Bronchial epithelial cell (primary cell): ENCODE results near the gene GLRX2. TPM values are rescaled to one million over a fixed set of nuclear protein-coding genes. Genes with fewer than 3 reads are reported as not detected.
A peak's percentile ranks its signal among the peaks of the same experiment; 100 is the strongest.

Source experiments
- DNase-seq: peaks from one replicate; pipeline ENCODE4 v3.0.0-alpha.2; 2010; ENCODE audit warnings: low read depth
- FAIRE-seq: peaks from 2 replicates; lab custom pipeline; 2011; peaks lifted over from hg19 to GRCh38; lab: Jason Lieb, UNC
- H3K27me3 ChIP-seq: 2 replicates; pipeline ENCODE4 v1.5.1; 2011; ENCODE audit warnings: low read length; ENCODE audit not compliant: control insufficient read depth, insufficient read depth
- H3K36me3 ChIP-seq: 2 replicates; pipeline ENCODE4 v1.5.1; 2011; ENCODE audit warnings: low read length; ENCODE audit not compliant: control insufficient read depth, insufficient read depth
- H3K4me3 ChIP-seq: 2 replicates; pipeline ENCODE4 v1.5.1; 2011; ENCODE audit warnings: mild to moderate bottlenecking, low read depth, low read length, control low read depth
- total RNA-seq: library from RNA; depleted of rRNA; stranded (reverse); fragments of >200 nt; gene quantifications from 2 replicates; pipeline ENCODE4 v1.2.1, GENCODE V29; 2014
- TF ChIP-seq, protein P1 (sequence below): IDR thresholded peaks from 2 replicates; pipeline ENCODE4 v1.5.1; 2011; ENCODE audit warnings: mild to moderate bottlenecking, moderate library complexity, low read length, control low read depth, inconsistent platforms; ENCODE audit not compliant: insufficient read depth, severe bottlenecking

GLRX2 gene
- total RNA-seq, 1 donor from 2014 or later, result 5.0 TPM

DNA sequence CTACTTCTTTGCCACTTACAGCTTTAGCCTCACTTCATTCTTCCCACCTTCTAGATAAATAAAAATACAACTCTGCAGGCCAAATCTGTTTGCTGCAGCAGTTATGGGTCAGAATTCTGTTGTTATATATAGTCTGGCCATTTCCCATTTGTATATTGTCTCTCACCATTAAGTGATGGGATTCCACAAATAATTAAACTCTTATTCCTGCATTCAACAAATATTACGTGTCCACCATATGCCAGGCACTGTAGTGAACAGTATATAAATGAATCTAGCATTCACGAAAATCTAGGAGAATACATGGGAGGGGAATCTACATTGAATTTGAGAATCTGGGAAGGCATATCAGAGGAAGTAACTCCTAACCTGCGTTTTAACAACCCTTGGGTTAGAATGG, 5.7 kb upstream of the GLRX2 start:
- H3K27me3 ChIP-seq, result no peaks in the 10 kb centered on the region
- no peaks in the 10 kb centered on the region for H3K36me3 ChIP-seq
- H3K4me3 ChIP-seq, result no peak overlapping the region
- TF ChIP-seq, protein P1, sequence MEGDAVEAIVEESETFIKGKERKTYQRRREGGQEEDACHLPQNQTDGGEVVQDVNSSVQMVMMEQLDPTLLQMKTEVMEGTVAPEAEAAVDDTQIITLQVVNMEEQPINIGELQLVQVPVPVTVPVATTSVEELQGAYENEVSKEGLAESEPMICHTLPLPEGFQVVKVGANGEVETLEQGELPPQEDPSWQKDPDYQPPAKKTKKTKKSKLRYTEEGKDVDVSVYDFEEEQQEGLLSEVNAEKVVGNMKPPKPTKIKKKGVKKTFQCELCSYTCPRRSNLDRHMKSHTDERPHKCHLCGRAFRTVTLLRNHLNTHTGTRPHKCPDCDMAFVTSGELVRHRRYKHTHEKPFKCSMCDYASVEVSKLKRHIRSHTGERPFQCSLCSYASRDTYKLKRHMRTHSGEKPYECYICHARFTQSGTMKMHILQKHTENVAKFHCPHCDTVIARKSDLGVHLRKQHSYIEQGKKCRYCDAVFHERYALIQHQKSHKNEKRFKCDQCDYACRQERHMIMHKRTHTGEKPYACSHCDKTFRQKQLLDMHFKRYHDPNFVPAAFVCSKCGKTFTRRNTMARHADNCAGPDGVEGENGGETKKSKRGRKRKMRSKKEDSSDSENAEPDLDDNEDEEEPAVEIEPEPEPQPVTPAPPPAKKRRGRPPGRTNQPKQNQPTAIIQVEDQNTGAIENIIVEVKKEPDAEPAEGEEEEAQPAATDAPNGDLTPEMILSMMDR, result no peak
- DNase-seq (no peak), FAIRE-seq (no peak)

DNA sequence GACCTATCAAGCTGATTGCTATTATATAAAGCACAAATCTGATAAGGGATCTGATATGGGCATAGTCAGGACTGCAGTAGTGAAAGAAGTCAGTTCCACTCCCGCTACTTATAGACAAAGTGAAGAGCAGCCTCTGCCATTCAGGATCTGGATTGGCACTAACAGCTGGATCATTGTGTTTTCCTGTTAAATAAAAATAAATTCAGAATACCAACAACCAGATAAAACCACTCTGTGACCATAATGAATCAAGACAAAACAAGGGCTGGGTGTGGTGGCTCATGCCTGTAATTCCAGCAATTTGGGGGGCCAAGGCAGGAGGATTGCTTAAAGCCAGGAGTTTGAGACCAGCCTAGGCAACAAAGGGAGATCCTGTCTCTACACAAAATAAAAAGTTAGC, 5.0 kb upstream of the GLRX2 start:
- H3K27me3 ChIP-seq, result no peaks in the 10 kb centered on the region
- no peaks in the 10 kb centered on the region for H3K36me3 ChIP-seq
- DNase-seq (no peak), FAIRE-seq (no peak)
- no peak overlapping the region for H3K4me3 ChIP-seq
- TF ChIP-seq, protein P1, result no peak

DNA sequence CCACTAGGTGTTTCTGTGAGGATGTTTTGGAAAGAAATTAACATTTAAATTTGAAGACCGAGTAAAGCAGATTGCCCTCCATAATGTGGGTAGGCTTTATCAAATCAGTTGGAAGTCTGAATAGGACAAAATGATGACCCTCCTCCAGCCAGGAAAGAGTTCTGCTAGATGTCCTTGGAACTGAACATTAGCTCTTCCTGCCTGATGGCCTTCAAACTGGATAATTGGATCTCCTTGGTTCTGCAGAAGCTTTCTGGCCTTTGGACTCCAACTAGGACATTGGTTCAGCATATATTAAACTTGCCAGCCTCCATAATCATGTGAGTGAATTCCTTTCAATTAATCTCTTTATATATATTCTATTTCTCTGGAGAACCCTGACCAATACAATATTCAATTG, 4.4 kb upstream of the GLRX2 start:
- H3K4me3 ChIP-seq, result no peak overlapping the region
- TF ChIP-seq, protein P1, result no peak
- DNase-seq, result no peak
- no peaks in the 10 kb centered on the region for H3K27me3 ChIP-seq
- FAIRE-seq, result no peak
- no peaks in the 10 kb centered on the region for H3K36me3 ChIP-seq

DNA sequence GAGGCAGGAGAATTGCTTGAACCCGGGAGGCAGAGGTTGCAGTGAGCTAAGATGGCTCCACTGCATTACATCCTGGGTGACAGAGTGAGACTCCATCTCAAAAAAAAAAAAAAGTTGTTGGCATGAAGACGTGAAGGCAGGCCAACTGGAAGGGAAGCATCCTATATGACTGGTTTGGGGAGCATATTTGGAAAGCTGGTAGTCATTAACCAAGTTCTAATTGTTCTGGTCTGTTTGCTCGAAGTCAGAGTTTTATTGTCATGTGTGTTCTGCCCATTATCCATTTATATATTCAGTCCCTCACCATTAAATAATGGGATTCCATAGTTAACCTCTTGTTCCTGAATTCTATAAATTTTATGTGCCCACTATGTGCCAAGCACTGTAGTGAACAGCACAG, 3.3 kb upstream of the GLRX2 start:
- no peaks in the 10 kb centered on the region for H3K27me3 ChIP-seq
- TF ChIP-seq, protein P1, result no peak
- FAIRE-seq (no peak), DNase-seq (no peak)
- no peaks in the 10 kb centered on the region for H3K36me3 ChIP-seq
- H3K4me3 ChIP-seq, result no peak overlapping the region

DNA sequence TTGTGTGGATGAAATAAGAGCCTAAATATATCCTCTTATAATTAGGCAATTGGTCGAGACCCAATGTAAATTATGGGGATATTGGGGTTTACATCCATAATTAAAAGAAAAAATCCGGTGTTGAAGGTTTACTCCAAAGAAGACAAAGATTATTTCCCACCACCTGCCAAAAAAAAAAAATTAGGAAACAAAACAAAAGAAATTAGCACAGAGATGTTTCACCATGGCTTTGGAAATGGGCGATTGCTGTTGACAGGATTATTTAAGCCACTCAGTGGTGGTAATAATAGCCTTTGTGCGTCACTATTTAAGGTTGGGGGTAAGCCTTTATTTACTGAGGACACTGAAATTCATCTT, 585 bp upstream of the GLRX2 start:
- FAIRE-seq (no peak), DNase-seq (no peak)
- H3K4me3 ChIP-seq, result peak overlapping the region; percentile 69
- TF ChIP-seq, protein P1, result no peak
- no peaks in the 10 kb centered on the region for H3K27me3 ChIP-seq
- H3K36me3 ChIP-seq, result no peaks in the 10 kb centered on the region

DNA sequence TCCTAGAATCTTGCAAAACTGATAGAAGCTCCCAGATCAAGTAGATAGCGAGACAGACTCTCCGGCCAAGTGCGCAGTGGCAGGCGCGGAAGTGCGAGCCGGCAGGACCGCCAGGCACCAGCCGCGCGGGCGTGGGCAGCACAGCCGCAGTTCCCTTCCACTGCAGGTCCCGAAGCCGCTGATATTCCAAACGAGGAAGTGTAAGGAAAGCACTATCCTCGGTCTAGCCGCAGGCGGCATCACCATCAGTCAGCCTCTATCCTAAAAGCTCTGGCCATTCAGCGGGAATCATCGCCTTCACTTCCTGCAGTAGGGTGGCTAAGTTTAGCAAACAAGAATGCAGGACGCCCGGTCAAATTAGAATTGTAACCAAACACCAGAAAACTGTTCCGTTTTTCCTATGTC, 710 bp downstream of the GLRX2 start:
- Histone ChIP-seq H3K36me3 (peaks cover 3% of the 10 kb centered on the region), H3K4me3 (peak overlapping the region; percentile 69), H3K27me3 (no peaks in the 10 kb centered on the region)
- DNase-seq (peak; percentile 68), FAIRE-seq (no peak)
- TF ChIP-seq, protein P1, result no peak
